GM23248 (cell line): Measurements from ENCODE around the gene CNOT3.

ENCODE experiments used
- EZH2 ChIP-seq: fragments of 200-600 bp; sonication (generic); IDR thresholded peaks from 2 replicates; pipeline ENCODE4 v1.6.1; 2018; ENCODE audit warnings: antibody characterized with exemption, mild to moderate bottlenecking; ENCODE audit not compliant: insufficient read depth, poor library complexity, severe bottlenecking
- EZH2phosphoT487 ChIP-seq: fragments of 200-600 bp; sonication (generic); IDR thresholded peaks from 2 replicates; pipeline ENCODE4 v1.6.1; 2018; ENCODE audit warnings: antibody characterized with exemption, moderate library complexity, mild to moderate bottlenecking, low read depth; ENCODE audit not compliant: insufficient read depth

DNA sequence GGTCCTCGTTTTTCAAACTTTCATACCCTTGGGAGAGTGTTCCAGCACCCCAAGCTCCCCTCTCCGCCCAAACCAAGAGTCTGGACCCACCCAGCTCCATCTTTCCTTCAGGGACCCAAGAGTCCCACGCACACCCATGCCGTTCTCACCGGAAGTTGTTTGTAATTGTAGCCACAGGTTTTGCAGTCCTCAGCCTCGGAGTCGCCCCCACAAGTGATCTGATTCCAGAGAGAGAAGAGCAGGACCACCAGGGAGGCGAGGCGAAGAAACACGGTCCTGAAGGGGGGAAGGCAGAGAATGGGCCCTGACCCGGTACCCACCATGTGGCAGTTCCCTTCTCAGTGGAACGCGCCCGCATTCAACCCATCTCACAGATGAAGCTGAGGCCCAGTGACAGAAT is 25.3 kb downstream of the CNOT3 start:
- no peak for TF ChIP-seq EZH2
- no peak for TF ChIP-seq EZH2phosphoT487
